Measurements from ENCODE around the gene KANK2. TPM values are rescaled to one million over a fixed set of nuclear protein-coding genes. Genes with fewer than 3 reads are reported as not detected.
"Not testable (repeated sequence)": the region's sequence is repeated elsewhere in the genome, so short reads cannot be mapped to it uniquely, and the experiment has no call there.

Gene KANK2
- total RNA-seq, 1 experiment from 2014 or later: 73.5 TPM

DNA sequence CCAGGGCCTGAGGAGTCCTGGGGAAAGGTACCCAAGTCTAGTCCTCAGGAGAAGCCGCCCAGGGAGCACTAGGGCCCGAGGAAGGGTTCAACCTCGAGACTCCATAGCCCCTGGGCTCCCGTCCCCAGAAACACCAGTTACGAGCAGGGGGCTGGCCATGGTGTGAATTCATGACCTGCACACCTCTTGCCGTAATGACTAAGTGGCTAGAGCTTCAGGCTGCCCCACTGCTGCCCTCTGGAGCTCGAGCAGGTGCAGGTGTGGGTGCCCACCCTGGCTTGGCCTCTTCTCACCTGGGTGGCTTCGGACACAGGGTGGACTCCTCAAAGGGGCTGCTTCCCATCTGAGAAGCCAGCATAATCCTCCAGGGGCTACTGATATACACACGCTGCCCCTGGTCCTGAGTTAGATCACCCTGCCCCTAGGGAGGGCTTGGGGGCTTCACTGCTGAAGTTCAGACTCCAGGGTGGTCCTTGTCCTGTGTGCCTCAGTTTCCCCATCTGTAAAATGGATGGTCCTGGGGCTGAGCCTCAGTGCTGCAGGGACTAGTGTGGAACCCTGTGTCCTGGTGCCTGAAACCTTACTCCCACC is 55.3 kb downstream of the KANK2 start:
- DNase-seq (ENCODE audit: low read depth): no peak

DNA sequence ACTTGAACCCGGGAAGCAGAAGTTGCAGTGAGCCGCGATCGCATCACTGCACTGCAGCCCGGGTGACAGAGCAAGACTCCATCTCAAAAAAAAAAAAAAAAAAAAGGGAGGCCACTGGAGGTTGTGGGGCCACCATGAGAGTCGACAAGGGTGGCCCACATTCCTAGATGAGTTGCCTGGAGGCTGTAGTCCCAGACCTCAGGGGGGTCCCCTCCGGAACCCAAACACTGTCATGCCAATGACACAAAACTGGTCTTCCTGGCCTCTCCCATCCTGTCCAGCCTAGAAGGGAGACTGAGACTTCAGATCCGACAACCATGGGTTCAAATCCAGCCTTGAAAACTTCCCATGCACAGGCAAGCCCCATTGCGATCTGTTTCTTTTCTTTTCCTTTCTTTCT is 56.4 kb downstream of the KANK2 start:
- no peak for DNase-seq (ENCODE audit: low read depth)

DNA sequence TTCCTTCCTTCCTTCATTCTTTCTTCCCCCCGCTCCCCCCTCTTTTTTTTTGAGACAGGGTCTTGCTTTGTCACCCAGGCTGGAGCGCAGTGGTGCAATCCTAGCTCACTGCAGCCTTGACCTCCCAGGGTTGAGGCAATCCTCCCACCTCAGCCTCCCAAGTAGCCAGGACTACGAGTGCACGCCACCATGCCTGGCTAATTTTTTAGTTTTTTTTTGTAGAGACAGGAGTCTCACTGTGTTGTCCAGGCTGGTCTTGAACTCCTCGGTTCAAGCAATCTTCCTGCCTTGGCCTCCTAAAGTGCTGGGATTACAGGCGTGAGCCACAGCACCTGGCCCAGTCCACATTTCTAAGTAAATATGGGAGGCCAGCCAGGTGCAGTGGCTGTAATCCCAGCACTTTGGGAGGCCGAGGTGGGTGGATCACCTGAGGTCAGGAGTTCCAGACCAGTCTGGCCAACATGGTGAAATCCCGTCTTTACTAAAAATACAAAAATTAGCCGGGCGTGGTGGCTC is 57.3 kb downstream of the KANK2 start:
- not testable (repeated sequence) for DNase-seq (ENCODE audit: low read depth)

DNA sequence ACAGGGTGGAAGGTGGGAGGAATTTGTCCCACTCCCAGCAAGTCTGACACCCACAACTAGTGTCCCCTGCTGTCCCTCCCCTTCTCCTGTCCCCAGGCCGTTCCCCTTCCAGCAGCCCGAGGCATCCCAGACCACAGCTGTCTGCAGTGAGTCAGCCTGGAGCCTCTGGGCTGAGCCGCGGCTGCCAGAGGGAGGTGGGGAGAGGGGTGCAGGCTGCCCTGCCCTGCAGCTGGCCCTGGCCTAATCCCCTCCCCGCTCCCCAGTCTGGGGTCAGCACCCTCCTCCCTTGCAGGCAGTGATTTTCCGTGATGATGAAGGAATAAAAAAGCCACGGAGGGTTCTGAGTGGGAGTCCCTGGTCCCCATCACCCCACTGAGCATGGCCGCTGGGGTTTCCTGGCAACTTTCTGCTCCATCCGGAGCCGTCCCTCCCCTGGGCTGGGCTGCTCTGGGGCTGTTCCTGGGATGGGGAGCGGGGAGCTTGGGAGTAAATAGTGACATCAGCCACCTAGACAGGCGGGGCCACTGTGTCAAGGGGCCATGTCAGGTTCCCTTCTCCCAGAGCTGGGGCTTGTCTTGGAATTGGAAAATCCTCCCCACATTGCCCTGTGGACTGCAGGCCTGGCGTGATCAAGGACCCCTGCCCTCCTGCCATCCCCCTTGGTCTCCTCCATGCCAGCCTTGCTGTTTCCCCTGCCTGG is 58.6 kb downstream of the KANK2 start:
- DNase-seq (ENCODE audit: low read depth): peak; percentile 87

DNA sequence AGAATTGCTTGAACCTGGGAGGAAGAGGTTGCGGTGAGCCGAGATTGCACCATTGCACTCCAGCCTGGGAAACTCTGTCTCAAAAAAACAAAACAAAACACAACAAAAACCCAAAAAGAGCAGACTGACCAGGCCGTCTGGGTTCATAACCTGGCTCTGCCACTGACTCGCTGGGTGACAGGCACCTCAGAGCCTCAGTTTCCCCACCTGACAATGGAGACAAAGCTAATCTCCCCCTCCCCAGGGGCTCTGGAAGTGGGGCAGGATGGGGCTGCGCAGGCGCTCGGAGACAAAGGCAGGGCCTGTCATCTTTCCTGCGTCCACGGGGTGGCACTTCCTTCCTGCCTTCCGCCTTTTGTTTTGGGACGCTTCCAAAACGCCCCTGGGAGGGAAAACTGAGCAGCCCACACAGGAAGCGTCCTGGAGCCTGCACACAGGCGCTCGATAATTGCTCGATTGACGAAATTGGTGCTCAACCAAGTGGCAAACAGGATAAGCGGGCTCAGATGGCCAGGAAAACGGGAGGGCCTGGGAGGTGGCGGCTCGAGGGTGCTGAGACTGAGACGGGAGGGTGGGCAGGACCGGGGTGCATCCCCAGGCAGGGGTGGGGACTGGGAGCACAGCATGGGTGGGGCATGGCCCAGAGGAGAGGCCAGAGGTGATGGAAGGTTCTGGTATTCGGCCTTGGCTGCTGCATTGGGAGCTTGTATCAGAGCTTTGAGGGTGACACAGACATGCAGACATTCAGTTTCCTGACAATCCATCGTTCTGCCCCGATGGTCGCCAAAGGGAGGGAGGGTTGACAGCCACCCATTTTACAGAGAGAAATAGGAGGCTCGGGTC is 59.6 kb downstream of the KANK2 start:
- DNase-seq (ENCODE audit: low read depth): peak; percentile 89

DNA sequence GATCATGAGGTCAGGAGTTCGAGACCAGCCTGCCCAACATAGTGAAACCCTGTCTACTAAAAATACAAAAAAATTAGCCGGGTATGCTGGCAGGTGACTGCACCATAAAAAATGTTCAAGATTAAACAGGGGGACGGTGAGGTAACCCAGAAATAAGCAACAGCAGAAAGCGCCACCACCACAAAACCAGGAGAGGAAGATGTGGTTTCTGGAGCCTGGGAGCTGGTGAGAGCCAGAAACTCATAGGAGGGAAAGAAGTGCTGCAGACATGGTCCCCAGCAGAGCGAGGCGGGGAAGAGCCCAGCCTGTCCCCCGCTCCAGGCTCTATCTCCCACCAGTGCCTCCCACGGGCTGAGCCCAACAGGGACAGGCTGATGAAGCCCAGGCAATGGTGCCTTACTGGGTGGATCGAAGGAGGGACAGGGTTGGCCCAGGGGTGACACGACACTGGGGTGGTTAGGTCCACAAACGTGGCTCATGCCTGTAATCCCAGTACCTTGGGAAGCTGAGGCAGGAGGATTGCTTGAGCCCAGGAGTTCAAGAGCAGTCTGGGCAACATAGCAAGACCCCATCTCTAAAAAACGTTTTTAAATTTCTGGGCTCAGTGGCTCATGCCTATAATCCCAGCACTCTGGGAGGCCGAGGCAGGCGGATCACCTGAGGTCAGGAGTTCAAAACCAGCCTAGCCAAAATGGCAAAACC is 60.8 kb downstream of the KANK2 start:
- DNase-seq (ENCODE audit: low read depth): no peak

DNA sequence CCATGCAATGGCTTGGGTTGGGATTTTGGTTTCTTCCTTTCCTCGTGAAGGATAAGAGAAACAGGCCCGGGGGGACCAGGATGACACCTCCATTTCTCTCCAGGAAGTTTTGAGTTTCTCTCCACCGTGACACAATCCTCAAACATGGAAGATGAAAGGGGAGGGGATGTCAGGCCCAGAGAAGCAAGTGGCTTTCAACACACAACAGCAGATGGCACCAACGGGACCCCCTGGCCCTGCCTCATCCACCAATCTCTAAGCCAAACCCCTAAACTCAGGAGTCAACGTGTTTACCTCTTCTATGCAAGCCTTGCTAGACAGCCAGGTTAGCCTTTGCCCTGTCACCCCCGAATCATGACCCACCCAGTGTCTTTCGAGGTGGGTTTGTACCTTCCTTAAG is 65.9 kb downstream of the KANK2 start:
- DNase-seq (ENCODE audit: low read depth): no peak

DNA sequence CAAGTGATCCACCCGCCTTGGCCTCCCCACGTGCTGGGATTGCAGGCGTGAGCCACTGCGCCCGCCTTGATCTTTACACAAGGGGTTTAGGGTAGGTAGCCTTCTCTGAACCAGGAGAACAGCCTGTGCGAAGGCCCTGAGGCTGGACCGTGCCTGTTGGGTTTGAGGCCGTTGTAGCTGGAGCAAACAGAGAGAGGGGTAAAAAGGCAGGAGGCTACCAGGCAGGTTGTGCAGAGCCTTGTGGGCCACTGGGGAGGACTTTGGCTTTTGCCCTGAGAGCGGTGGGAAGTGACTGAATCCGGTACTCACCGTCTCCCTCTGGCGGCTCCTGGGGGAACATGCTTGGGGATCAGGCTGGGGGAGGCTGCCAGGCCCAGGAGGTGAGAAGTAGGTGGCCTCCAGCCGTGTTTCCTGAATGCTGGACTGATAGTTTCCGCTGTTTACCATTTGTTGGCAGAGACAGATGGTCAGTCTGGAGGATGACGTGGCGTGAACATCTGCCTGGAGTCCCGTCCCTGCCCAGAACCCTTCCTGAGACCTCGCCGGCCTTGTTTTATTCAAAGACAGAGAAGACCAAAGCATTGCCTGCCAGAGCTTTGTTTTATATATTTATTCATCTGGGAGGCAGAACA is 66.4 kb downstream of the KANK2 start:
- DNase-seq (ENCODE audit: low read depth): peak; percentile 80

DNA sequence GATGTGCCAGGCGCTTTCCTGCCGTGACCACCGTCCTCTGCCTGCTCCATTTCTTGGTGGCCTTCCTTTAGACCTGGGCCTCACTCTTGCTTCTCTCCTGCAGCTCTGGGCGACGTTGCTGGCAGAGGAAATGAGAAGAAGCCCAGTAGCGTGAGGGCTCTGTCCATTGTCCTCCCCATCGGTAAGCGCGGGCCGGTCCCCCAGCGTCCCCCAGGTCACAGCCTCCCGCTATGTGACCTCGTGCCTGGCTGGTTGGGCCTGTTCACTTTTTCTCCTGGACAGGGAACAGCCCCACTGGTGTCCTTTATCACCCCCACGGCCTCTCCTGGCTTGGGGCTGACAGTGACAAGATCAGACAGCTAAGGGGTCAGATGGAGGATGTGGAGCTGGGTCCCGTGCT is 69.4 kb downstream of the KANK2 start:
- DNase-seq (ENCODE audit: low read depth): no peak

DNA sequence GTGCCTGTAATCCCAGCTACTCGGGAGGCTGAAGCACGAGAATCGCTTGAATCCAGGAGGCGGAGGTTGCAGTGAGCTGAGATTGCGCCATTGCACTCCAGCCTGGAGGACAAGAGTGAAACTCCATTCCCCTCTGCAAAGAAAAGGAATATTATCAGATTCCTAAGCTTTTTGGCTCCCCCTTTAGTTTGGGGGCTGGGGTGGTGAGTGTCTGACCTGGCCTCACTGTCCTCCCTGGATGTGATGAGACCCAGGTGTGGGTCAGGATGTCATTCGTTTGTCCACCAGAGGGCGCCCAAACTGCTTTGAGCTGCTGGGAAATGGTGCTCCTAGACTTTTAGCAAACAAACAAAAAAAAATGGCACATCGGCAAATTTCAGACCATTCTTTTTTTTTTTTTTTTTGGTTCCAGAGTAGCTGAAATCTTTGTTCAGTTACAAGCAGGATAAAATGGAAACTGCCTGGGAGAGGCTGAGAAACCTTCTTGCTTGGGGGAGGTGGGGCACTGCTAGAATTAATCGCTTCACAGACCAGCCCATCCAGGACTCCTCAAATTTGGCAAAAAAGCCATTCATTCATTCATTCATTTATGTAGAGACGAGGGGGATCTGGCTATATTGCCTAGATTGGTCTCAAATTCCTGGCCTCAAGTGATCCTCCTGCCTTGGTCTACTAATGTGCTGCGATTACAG is 71.2 kb downstream of the KANK2 start:
- DNase-seq (ENCODE audit: low read depth): peak; percentile 68

DNA sequence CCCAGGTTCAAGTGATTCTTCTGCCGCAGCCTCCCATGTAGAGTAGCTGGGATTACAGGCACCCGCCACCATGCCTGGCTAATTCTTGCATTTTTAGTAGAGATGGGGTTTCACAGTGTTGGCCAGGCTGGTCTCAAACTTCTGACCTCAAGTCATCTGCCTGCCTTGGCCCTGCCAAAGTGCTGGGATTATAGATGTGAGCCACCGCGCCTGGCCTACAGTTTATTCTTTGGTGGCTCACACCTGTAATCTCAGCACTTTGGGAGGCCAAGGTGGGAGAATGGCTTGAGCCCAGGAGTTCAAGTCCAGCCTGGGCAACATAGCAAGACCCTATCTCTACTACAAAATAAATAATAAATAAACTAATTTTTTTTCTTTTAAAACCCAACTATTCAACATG is 73.2 kb downstream of the KANK2 start:
- DNase-seq (ENCODE audit: low read depth): not testable (repeated sequence)

DNA sequence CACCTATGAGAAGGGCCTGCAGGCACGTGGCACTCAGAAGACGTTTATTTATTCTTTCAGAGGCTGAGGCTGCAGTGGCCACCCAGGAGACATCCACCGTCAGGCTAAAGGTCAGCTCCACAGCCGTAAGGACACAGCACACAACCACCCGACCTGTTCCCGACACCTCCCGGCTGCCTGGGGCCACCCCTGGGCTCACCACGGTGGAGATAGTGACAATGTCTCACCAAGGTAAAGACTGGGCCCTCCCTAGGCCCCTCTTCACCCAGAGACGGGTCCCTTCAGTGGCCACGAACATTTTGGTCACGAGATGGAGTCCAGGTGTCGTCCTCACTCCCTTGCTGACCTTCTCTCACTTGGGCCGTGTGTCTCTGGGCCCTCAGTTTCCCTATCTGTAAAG is 74.2 kb downstream of the KANK2 start:
- no peak for DNase-seq (ENCODE audit: low read depth)

DNA sequence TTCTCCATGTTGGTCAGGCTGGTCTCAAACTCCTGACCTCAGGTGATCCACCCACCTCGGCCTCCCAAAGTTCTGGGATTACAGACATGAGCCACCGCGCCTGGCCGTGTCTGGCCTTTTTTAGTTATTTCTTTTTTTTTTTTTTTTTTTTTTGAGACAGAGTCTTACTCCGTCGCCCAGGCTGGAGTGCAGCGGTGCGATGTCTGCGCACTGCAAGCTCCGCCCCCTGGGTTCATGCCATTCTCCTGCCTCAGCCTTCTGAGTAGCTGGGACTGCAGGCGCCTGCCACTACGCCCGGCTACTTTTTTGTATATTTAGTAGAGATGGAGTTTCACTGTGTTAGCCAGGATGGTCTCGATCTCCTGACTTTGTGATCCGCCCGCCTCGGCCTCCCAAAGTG is 75.4 kb downstream of the KANK2 start:
- not testable (repeated sequence) for DNase-seq (ENCODE audit: low read depth)

DNA sequence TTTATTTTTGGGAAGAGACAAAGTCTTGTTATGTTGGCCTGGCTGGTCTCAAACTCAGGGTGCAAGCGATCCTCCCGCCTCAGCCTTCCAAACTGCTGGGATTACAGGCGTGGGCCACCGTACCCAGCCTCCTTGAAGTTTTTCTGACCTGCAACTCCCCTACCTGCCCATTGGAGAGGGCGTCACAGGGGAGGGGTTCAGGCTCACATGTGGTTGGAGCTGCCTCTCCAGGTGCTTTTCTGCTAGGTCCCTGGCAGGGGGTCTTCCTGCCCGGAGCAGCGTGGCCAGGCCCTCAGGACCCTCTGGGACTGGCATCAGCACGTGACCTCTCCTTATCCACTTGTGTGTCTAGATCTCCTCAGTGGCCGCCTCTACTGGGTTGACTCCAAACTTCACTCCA is 80.8 kb downstream of the KANK2 start:
- no peak for DNase-seq (ENCODE audit: low read depth)

DNA sequence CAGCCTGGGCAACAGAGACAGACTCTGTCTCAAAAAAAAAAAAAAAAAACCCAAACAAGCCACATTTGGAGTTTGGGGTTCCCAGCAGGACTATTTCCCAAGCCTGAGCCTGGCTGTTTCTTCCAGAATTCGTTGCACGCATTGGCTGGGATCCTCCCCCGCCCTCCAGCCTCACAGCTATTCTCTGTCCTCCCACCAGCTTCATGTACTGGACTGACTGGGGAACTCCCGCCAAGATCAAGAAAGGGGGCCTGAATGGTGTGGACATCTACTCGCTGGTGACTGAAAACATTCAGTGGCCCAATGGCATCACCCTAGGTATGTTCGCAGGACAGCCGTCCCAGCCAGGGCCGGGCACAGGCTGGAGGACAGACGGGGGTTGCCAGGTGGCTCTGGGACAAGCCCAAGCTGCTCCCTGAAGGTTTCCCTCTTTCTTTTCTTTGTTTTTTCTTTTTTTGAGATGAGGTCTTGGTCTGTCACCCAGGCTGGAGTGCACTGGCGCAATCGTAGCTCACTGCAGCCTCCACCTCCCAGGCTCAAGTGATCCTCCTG is 81.4 kb downstream of the KANK2 start:
- no peak for DNase-seq (ENCODE audit: low read depth)

DNA sequence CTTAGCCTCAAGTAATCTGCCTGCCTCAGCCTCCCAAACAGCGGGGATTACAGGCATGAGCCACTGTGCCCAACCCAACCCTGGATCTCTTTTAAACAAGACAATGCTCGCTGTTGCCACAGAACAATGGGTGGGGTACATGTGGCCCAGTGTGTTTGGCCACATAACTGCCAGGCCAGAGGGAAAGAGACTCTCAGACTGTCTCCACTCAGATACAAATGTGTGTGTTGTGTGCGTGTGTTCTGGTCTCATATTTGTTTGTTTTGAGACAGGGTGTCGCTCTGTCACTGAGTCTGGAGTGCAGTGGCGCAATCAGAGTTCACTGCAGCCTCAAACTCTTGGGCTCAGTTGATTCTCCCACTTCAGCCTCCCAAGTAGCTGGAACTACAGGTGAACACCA is 82.3 kb downstream of the KANK2 start:
- DNase-seq (ENCODE audit: low read depth): no peak
